ENCODE measurements around the gene DTNB.

DNA sequence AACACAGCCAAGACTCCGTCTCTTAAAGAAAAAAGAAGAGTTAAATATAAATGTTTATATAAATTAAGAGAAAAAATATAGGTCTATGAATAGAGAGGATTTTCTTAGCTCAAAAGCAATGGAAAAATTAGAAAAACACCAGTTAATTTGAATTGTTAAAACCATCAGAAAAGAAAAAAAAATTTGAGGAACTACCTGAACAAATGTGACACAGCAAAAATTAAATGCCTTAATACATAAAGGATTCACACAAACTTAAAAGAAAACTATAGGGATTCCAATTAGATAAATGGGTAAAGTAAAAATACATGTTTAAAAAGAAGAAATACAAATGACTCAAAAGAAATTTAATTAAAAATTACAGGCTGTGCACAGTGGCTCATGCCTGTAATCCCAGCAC is 183.7 kb downstream of the DTNB start:
- TF ChIP-seq, protein P1, sequence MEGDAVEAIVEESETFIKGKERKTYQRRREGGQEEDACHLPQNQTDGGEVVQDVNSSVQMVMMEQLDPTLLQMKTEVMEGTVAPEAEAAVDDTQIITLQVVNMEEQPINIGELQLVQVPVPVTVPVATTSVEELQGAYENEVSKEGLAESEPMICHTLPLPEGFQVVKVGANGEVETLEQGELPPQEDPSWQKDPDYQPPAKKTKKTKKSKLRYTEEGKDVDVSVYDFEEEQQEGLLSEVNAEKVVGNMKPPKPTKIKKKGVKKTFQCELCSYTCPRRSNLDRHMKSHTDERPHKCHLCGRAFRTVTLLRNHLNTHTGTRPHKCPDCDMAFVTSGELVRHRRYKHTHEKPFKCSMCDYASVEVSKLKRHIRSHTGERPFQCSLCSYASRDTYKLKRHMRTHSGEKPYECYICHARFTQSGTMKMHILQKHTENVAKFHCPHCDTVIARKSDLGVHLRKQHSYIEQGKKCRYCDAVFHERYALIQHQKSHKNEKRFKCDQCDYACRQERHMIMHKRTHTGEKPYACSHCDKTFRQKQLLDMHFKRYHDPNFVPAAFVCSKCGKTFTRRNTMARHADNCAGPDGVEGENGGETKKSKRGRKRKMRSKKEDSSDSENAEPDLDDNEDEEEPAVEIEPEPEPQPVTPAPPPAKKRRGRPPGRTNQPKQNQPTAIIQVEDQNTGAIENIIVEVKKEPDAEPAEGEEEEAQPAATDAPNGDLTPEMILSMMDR (IDR thresholded peaks at IDR 0.05): no peak
- no peak for TF ChIP-seq POLR2A (IDR thresholded peaks at IDR 0.05)
